A549 (cell line): Measurements from ENCODE around the gene MEX3C. TPM values are rescaled to one million over a fixed set of nuclear protein-coding genes. Genes with fewer than 3 reads are reported as not detected.

Experiments used
- ATAC-seq, 2 experiments: fragments of 200-7000 bp in 1 of 2; fragments of >200 bp in 1 of 2; cut with Nextera tagmentation in 1 of 2; cut with Tn5 transposase in 1 of 2; 3 replicates each; pipeline versions ENCODE4 v1.8.0 to v1.9.1; 2018 to 2020; ENCODE audit warnings: mild to moderate bottlenecking in 1 of 2, moderate library complexity in 1 of 2
- CTCF ChIA-PET: fragments of 300-600 bp; sonication (Branson Sonifier 250); formaldehyde crosslinking; extraction: SDS; loops from one replicate; lab custom pipeline; 2021; ENCODE audit warnings: antibody characterized with exemption, inconsistent platforms; lab: Yijun Ruan, JAX
- POLR2A ChIA-PET: fragments of 350-600 bp; formaldehyde crosslinking; extraction: SDS; loops from one replicate; lab custom pipeline; 2021; ENCODE audit warnings: antibody characterized with exemption, inconsistent platforms; lab: Yijun Ruan, JAX
- DNase-seq, 2 experiments: peaks; one replicate each; pipeline versions ENCODE4 v3.0.0 to v3.0.0-alpha.2; 2011 to 2016; ENCODE audit warnings: low read depth in 1 of 2, low spot score in 1 of 2
- FAIRE-seq: peaks from 2 replicates; lab custom pipeline; 2011; peaks lifted over from hg19 to GRCh38; lab: Jason Lieb, UNC
- H3K27ac ChIP-seq, 2 experiments: fragments of >200 bp; sonication (Bioruptor Twin); formaldehyde crosslinking; 3 replicates each; pipeline ENCODE4 v1.5.1; 2016 to 2017
- H3K4me1 ChIP-seq: fragments of >200 bp; sonication (Bioruptor Twin); formaldehyde crosslinking; 3 replicates; pipeline ENCODE4 v1.6.1; 2016
- H3K4me2 ChIP-seq: fragments of >200 bp; sonication (Bioruptor Twin); formaldehyde crosslinking; 3 replicates; pipeline ENCODE4 v1.6.1; 2016
- H3K4me3 ChIP-seq: fragments of >200 bp; sonication (Bioruptor Twin); formaldehyde crosslinking; 3 replicates; pipeline ENCODE4 v1.5.1; 2016
- H3K9me3 ChIP-seq: fragments of >200 bp; sonication (Bioruptor Twin); formaldehyde crosslinking; 3 replicates; pipeline ENCODE4 v1.6.1; 2016
- BHLHE40 ChIP-seq: IDR thresholded peaks from 2 replicates; pipeline ENCODE4 v1.6.1; 2012; ENCODE audit warnings: low read depth, low read length, inconsistent platforms
- CEBPB ChIP-seq, 2 experiments: fragments of >200 bp in 1 of 2; sonication (Bioruptor Twin) in 1 of 2; formaldehyde crosslinking in 1 of 2; IDR thresholded peaks; 2 replicates each; pipeline ENCODE4 v1.6.1; 2012 to 2016
- CHD2 ChIP-seq: fragments of 150-350 bp; IDR thresholded peaks from 2 replicates; pipeline ENCODE4 v1.6.1; 2014; ENCODE audit warnings: low read length; ENCODE audit not compliant: partially characterized antibody
- CHD4 ChIP-seq: fragments of 200-600 bp; sonication (generic); IDR thresholded peaks from 2 replicates; pipeline ENCODE4 v1.6.1; 2016; ENCODE audit warnings: antibody characterized with exemption, mild to moderate bottlenecking, borderline replicate concordance
- EHF ChIP-seq: fragments of 250-450 bp; sonication (Bioruptor Pico); IDR thresholded peaks from 2 replicates; pipeline ENCODE4 v1.5.0; 2020; ENCODE audit warnings: mild to moderate bottlenecking
- EHMT2 ChIP-seq: fragments of 200-600 bp; sonication (generic); IDR thresholded peaks from 2 replicates; pipeline ENCODE4 v1.6.1; 2016; ENCODE audit warnings: antibody characterized with exemption, low read depth, mild to moderate bottlenecking, moderate library complexity
- EP300 ChIP-seq, 2 experiments: fragments of >200 bp; sonication (Bioruptor Twin); formaldehyde crosslinking; IDR thresholded peaks; 2 replicates in 1 of 2; 3 replicates in 1 of 2; pipeline ENCODE4 v1.6.1; 2016 to 2017
- GATA3 ChIP-seq: IDR thresholded peaks from 2 replicates; pipeline ENCODE4 v1.6.1; 2012; ENCODE audit warnings: borderline replicate concordance
- HDAC2 ChIP-seq: fragments of 200-600 bp; sonication (generic); IDR thresholded peaks from 2 replicates; pipeline ENCODE4 v1.6.1; 2016
- HOXB5 ChIP-seq: fragments of 250-450 bp; sonication (Bioruptor Pico); IDR thresholded peaks from 2 replicates; pipeline ENCODE4 v1.5.0; 2020; ENCODE audit warnings: mild to moderate bottlenecking, moderate library complexity
- JUN ChIP-seq, 2 experiments: fragments of >200 bp; sonication (Bioruptor Twin); formaldehyde crosslinking; IDR thresholded peaks; 2 replicates in 1 of 2; 3 replicates in 1 of 2; pipeline ENCODE4 v1.6.1; 2016 to 2017
- JUNB ChIP-seq: fragments of >200 bp; sonication (Bioruptor Twin); formaldehyde crosslinking; IDR thresholded peaks from 2 replicates; pipeline ENCODE4 v1.6.1; 2016
- KDM5A ChIP-seq: fragments of 200-600 bp; sonication (generic); IDR thresholded peaks from 2 replicates; pipeline ENCODE4 v1.6.1; 2016; ENCODE audit warnings: antibody characterized with exemption, mild to moderate bottlenecking
- MYC ChIP-seq: IDR thresholded peaks from 2 replicates; pipeline ENCODE4 v1.6.1; 2012; ENCODE audit warnings: mild to moderate bottlenecking, inconsistent platforms, low read length, improper control_type of control experiment, borderline replicate concordance
- NPAS2 ChIP-seq: fragments of 250-450 bp; sonication (Bioruptor Pico); IDR thresholded peaks from 2 replicates; pipeline ENCODE4 v1.8.0; 2022; ENCODE audit warnings: mild to moderate bottlenecking, moderate library complexity, borderline replicate concordance
- RARB ChIP-seq: fragments of 250-450 bp; sonication (Bioruptor Pico); IDR thresholded peaks from 2 replicates; pipeline ENCODE4 v1.8.0; 2021; ENCODE audit warnings: mild to moderate bottlenecking, moderate library complexity
- RNF2 ChIP-seq: fragments of 200-600 bp; sonication (generic); IDR thresholded peaks from 2 replicates; pipeline ENCODE4 v1.6.1; 2016; ENCODE audit warnings: low read depth, mild to moderate bottlenecking, antibody characterized with exemption, moderate library complexity, borderline replicate concordance
- SMC3 ChIP-seq: fragments of >200 bp; sonication (Bioruptor Twin); formaldehyde crosslinking; IDR thresholded peaks from 3 replicates; pipeline ENCODE4 v1.6.1; 2018; ENCODE audit warnings: inconsistent platforms
- SREBF2 ChIP-seq: fragments of 450-650 bp; IDR thresholded peaks from 2 replicates; pipeline ENCODE4 v1.6.1; 2014; ENCODE audit warnings: mild to moderate bottlenecking, moderate library complexity
- TFCP2L1 ChIP-seq: fragments of 250-450 bp; sonication (Bioruptor Pico); IDR thresholded peaks from 2 replicates; pipeline ENCODE4 v1.5.0; 2021; ENCODE audit warnings: mild to moderate bottlenecking
- TP53 ChIP-seq: fragments of 250-450 bp; sonication (Bioruptor Pico); IDR thresholded peaks from 2 replicates; pipeline ENCODE4 v1.5.0; 2021; ENCODE audit warnings: mild to moderate bottlenecking, moderate library complexity
- ZC3H11A ChIP-seq: fragments of 450-650 bp; IDR thresholded peaks from 2 replicates; pipeline ENCODE4 v1.6.1; 2014; ENCODE audit warnings: antibody characterized with exemption, mild to moderate bottlenecking
- ZFP36 ChIP-seq: fragments of 450-650 bp; IDR thresholded peaks from 2 replicates; pipeline ENCODE4 v1.6.1; 2014; ENCODE audit warnings: borderline replicate concordance; ENCODE audit not compliant: partially characterized antibody
- ZNF302 ChIP-seq: fragments of 250-450 bp; sonication (Bioruptor Pico); IDR thresholded peaks from 2 replicates; pipeline ENCODE4 v1.9.0; 2021; ENCODE audit warnings: inconsistent platforms, mild to moderate bottlenecking, moderate library complexity
- ZSCAN20 ChIP-seq: fragments of 250-450 bp; sonication (Bioruptor Pico); IDR thresholded peaks from 2 replicates; pipeline ENCODE4 v1.8.0; 2022; ENCODE audit warnings: mild to moderate bottlenecking, moderate library complexity
- WGBS: methylation state at CpG from one replicate; pipeline ENCODE4 v1.1.6; 2017; ENCODE audit errors: missing lambda C conversion rate; 5-methylcytosine and 5-hydroxymethylcytosine counted together
- polyA plus RNA-seq, 4 experiments: library from polyadenylated mRNA; depleted of rRNA in 3 of 4; stranded (reverse); fragments of >200 nt; fragmentation: RNase III in 1 of 4; extraction: RNeasy Plus Mini Kit Qiagen cat#74134 plus additional on column Dnase treatment in 1 of 4; gene quantifications; 2 replicates in 3 of 4; 3 replicates in 1 of 4; pipeline ENCODE4 v1.2.3, GENCODE V29; 2011 to 2017
- TF ChIP-seq, protein P1 (sequence below): IDR thresholded peaks from 2 replicates; pipeline ENCODE4 v1.6.1; 2012
- TF ChIP-seq, protein P2 (sequence below): IDR thresholded peaks from 2 replicates; pipeline ENCODE4 v1.6.1; 2012; ENCODE audit warnings: low read depth, borderline replicate concordance
- TF ChIP-seq, protein P3 (sequence below): IDR thresholded peaks from 2 replicates; pipeline ENCODE4 v1.6.1; 2012
- TF ChIP-seq, protein P4 (sequence below): fragments of >200 bp; sonication (Bioruptor Twin); formaldehyde crosslinking; IDR thresholded peaks from 2 replicates; pipeline ENCODE4 v1.6.1; 2016
- TF ChIP-seq, protein P5 (sequence below): fragments of >200 bp; sonication (Bioruptor Twin); formaldehyde crosslinking; IDR thresholded peaks from 3 replicates; pipeline ENCODE4 v1.5.1; 2016

MEX3C gene
- polyA plus RNA-seq, 2 of the 4 experiments (the other 2 are of a cell fraction): 17.2 to 48.5 TPM

DNA sequence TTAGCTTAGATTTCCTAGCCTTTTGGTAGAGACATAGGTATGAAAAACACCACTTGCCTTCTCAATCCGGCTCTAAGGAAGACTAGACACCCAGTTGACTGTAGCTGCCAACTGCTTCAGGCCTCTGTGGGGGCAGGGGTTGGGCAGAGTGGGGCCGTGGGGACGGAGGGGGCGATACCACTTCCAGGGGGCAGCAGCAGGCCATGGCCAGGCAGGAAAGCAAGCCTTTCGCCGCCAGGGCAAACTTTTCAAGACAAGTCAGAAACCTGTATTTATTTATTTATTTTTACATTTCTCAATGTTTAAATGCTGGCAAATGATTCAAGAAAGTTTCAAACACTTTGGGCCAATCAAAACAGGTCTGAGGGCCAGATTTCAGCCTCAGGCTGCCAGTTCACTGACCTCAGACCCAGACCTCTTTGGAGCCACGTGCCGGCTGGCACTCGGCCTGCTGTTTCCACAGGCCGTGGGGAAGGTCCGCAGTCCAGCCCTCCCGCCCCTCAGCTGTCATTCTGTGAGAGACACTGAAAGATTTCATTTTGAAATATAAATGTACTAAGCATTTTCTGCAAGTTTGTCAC is 63.8 kb downstream of the MEX3C start:
- peaks cover 45% of the 10 kb centered on the region; the same call in 2 of the 3 replicates for H3K4me1 ChIP-seq
- ChIA-PET CTCF (interaction anchor here (1.4 to 1.6 kb wide), 2 partner anchors 23 to 33 kb away, joined by 3 to 8 read pairs; no protein-coding TSS in a partner anchor), POLR2A (interaction anchor here (2.0 kb wide), 1 partner anchor 64 kb away, joined by 10 read pairs; the partner anchor contains the start of gene MEX3C)
- peak overlapping the region; percentile 30; the same call in 2 of the 3 replicates for H3K4me2 ChIP-seq
- 58% methylated on average over 12 of the region's 12 CpGs for WGBS
- H3K4me3 ChIP-seq: no peak overlapping the region
- ATAC-seq (no peak), DNase-seq (no peak), FAIRE-seq (no peak)
- TF ChIP-seq, protein P1, sequence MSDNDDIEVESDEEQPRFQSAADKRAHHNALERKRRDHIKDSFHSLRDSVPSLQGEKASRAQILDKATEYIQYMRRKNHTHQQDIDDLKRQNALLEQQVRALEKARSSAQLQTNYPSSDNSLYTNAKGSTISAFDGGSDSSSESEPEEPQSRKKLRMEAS: peak; percentile 38; the same call in 1 of the 2 replicates
- TF ChIP-seq, protein P2, sequence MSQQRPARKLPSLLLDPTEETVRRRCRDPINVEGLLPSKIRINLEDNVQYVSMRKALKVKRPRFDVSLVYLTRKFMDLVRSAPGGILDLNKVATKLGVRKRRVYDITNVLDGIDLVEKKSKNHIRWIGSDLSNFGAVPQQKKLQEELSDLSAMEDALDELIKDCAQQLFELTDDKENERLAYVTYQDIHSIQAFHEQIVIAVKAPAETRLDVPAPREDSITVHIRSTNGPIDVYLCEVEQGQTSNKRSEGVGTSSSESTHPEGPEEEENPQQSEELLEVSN: no peak
- no peaks in the 10 kb centered on the region for H3K9me3 ChIP-seq
- H3K27ac ChIP-seq: peak overlapping the region in 1 of 2 experiments; percentile 40; a peak in 2 of 6 replicates

DNA sequence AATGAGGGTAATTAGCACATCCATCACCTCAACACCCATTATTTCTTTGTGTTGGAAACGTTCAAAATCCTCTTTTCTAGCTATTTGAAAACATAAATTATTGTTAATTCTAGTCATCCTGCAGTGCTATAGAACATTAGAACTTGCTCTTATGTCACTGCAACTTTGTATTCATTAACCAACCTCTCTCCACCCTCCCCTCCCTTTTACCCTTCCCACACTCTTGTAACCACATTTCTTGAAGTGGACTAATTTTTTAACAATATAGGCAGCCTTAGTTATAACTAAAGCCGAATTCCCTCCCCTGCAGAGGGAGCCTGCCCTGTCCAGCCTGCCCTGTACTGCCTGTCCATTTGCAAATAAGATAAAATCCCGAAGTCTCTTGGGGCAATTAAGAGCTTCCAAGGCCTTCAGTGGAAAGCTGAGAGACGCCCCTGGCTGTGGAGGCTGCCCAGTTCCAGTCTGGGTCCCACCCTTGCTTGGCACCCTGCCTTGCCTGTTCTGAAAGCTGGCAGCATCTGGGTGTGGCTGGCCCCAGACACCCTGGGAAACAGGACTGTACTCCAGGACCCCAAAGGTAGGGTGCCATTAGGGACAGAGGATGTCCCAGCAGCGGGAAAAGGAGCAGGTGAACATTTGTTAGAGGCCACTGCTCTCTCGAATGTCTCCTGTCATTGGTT is 65.1 kb downstream of the MEX3C start:
- Histone ChIP-seq H3K4me3 (no peak overlapping the region), H3K9me3 (no peaks in the 10 kb centered on the region), H3K4me2 (peak overlapping the region; percentile 9; the same call in 1 of the 3 replicates), H3K27ac (0 out of 6 replicates have a peak overlapping the region, but pooled peaks of 1 of the 2 experiments have one; percentile 21), H3K4me1 (peaks cover 43% of the 10 kb centered on the region; the same call in 2 of the 3 replicates)
- TF ChIP-seq MYC (no peak), JUN (IDR thresholded peaks at IDR 0.05) (no peak), KDM5A (no peak), HOXB5 (CRISPR knock-in tag) (no peak), TP53 (CRISPR knock-in tag) (no peak), GATA3 (no peak), NPAS2 (no peak), HDAC2 (no peak), RNF2 (no peak), CHD2 (no peak), ZSCAN20 (CRISPR knock-in tag) (no peak), EHF (CRISPR knock-in tag) (no peak), CEBPB (IDR thresholded peaks at IDR 0.05) (no peak), TFCP2L1 (no peak), SREBF2 (no peak), BHLHE40 (no peak)
- TF ChIP-seq, protein P3, sequence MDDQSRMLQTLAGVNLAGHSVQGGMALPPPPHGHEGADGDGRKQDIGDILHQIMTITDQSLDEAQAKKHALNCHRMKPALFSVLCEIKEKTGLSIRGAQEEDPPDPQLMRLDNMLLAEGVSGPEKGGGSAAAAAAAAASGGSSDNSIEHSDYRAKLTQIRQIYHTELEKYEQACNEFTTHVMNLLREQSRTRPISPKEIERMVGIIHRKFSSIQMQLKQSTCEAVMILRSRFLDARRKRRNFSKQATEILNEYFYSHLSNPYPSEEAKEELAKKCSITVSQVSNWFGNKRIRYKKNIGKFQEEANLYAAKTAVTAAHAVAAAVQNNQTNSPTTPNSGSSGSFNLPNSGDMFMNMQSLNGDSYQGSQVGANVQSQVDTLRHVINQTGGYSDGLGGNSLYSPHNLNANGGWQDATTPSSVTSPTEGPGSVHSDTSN: no peak
- TF ChIP-seq, protein P1: no peak
- TF ChIP-seq, protein P4, sequence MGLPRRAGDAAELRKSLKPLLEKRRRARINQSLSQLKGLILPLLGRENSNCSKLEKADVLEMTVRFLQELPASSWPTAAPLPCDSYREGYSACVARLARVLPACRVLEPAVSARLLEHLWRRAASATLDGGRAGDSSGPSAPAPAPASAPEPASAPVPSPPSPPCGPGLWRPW: no peak
- ChIA-PET CTCF (interaction anchor here (1.4 to 1.6 kb wide), 2 partner anchors 22 to 35 kb away, joined by 3 to 8 read pairs; no protein-coding TSS in a partner anchor), POLR2A (no interaction called here)
- FAIRE-seq (no peak), DNase-seq (no peak), ATAC-seq (no peak)
- 51% methylated on average over 6 of the region's 6 CpGs for WGBS

DNA sequence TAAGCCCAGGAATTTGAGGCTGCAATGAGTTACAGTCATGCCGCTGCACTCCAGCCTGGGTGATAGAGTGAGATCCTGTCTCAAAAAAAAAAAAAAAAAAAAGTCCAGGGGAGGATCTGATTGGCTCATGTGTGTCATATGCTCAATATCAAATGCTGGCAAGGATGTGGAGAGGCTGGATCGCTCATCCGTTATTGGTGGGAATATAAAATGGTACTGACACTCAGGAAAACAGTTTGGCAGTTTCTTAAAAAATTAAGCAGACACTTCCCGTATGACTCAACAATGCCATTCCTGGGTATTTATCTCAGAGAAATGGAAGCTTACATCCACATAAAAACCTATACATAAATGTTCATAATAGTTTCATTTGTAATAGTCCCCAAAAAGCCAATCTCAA is 68.9 kb downstream of the MEX3C start:
- Histone ChIP-seq H3K27ac (no peak overlapping the region), H3K4me2 (no peak overlapping the region), H3K4me3 (no peak overlapping the region), H3K4me1 (peaks cover 9% of the 10 kb centered on the region; the same call in 2 of the 3 replicates), H3K9me3 (no peaks in the 10 kb centered on the region)
- CTCF ChIA-PET: interaction anchor here (0.7 kb wide), 1 partner anchor 869 kb away, joined by 3 read pairs; no protein-coding TSS in a partner anchor
- TF ChIP-seq ZC3H11A (no peak), JUNB (no peak), RARB (no peak), EP300 (IDR thresholded peaks at IDR 0.05) (no peak), EHMT2 (no peak), ZNF302 (CRISPR knock-in tag) (no peak), TP53 (CRISPR knock-in tag) (no peak), ZFP36 (no peak), CHD4 (no peak), SMC3 (no peak), RNF2 (no peak), EHF (CRISPR knock-in tag) (no peak)
- TF ChIP-seq, protein P5, sequence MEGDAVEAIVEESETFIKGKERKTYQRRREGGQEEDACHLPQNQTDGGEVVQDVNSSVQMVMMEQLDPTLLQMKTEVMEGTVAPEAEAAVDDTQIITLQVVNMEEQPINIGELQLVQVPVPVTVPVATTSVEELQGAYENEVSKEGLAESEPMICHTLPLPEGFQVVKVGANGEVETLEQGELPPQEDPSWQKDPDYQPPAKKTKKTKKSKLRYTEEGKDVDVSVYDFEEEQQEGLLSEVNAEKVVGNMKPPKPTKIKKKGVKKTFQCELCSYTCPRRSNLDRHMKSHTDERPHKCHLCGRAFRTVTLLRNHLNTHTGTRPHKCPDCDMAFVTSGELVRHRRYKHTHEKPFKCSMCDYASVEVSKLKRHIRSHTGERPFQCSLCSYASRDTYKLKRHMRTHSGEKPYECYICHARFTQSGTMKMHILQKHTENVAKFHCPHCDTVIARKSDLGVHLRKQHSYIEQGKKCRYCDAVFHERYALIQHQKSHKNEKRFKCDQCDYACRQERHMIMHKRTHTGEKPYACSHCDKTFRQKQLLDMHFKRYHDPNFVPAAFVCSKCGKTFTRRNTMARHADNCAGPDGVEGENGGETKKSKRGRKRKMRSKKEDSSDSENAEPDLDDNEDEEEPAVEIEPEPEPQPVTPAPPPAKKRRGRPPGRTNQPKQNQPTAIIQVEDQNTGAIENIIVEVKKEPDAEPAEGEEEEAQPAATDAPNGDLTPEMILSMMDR: no peak
- ATAC-seq: no peak
- DNase-seq: no peak
- POLR2A ChIA-PET: no interaction called here
- FAIRE-seq: no peak
- WGBS: 87% methylated on average over 4 of the region's 4 CpGs
